BLaER1 treated with 17β-estradiol and CSF1 and Interleukin-3, amounts not matched to agents 10 nM and 100 nM (cell line): ENCODE data around the gene TNIP1.

ENCODE experiments used
- H3K27ac ChIP-seq, 11 experiments: shearing (Covaris generic); formaldehyde crosslinking; 2 replicates each; pipeline ENCODE4 v1.8.1; 2022
- H3K27me3 ChIP-seq, 11 experiments: shearing (Covaris generic); formaldehyde crosslinking; 2 replicates each; pipeline ENCODE4 v1.8.1; 2022
- H3K36me3 ChIP-seq, 11 experiments: shearing (Covaris generic); formaldehyde crosslinking; 2 replicates each; pipeline ENCODE4 v1.8.1; 2022
- H3K4me1 ChIP-seq, 10 experiments: shearing (Covaris generic); formaldehyde crosslinking; 2 replicates each; pipeline ENCODE4 v1.8.1; 2022
- H3K4me2 ChIP-seq, 11 experiments: shearing (Covaris generic); formaldehyde crosslinking; 2 replicates each; pipeline ENCODE4 v1.8.1; 2022
- H3K4me3 ChIP-seq, 10 experiments: shearing (Covaris generic); formaldehyde crosslinking; 2 replicates each; pipeline ENCODE4 v1.8.1; 2022
- H3K9ac ChIP-seq, 11 experiments: shearing (Covaris generic); formaldehyde crosslinking; 2 replicates each; pipeline ENCODE4 v1.8.1; 2022
- H3K9me3 ChIP-seq, 11 experiments: shearing (Covaris generic); formaldehyde crosslinking; replicated peaks in 1 of 11; 2 replicates each; pipeline ENCODE4 v1.8.1; 2022
- H4K20me1 ChIP-seq, 11 experiments: shearing (Covaris generic); formaldehyde crosslinking; 2 replicates each; pipeline ENCODE4 v1.8.1; 2022
- Cebpa-rat ChIP-seq, 11 experiments: shearing (Covaris generic); IDR thresholded peaks; 2 replicates each; pipeline ENCODE4 v1.8.1; 2022

Gene TNIP1

GRCh38 chr5:151078490-151079262, 2.2 kb downstream of the TNIP1 start:
- H3K27me3 ChIP-seq, result no peaks in the 10 kb centered on the region
- H3K9me3 ChIP-seq, result peaks cover 0 to 7% (median 0%) of the 10 kb centered on the region in 11 experiments; a peak in 5 of 22 replicates
- peak overlapping the region in 9 of 11 experiments; percentile 8 to 99 (median 97); a peak in 13 of 22 replicates for H3K9ac ChIP-seq
- TF ChIP-seq Cebpa-rat (IDR thresholded peaks at IDR 0.05), result no peak
- H3K36me3 ChIP-seq, result peaks cover 34 to 61% (median 55%) of the 10 kb centered on the region in 11 experiments
- H3K4me2 ChIP-seq, result peak overlapping the region; percentile 87 to 97 (median 95); a peak in 21 of 22 replicates
- H3K4me1 ChIP-seq, result peaks cover 56 to 73% (median 66%) of the 10 kb centered on the region in 10 experiments
- peak overlapping the region in 4 of 11 experiments; percentile 15 to 51 (median 16); a peak in 4 of 22 replicates for H3K27ac ChIP-seq
- H4K20me1 ChIP-seq, result peaks cover 50 to 69% (median 63%) of the 10 kb centered on the region in 11 experiments; a peak in 21 of 22 replicates
- H3K4me3 ChIP-seq, result peak overlapping the region in 7 of 10 experiments; percentile 79 to 94 (median 89); a peak in 7 of 20 replicates

- Histone ChIP-seq H3K27me3 (no peaks in the 10 kb centered on the region), H3K9ac (peak overlapping the region in 3 of 11 experiments; percentile 96 to 99 (median 99); a peak in 3 of 22 replicates), H3K4me3 (peak overlapping the region in 1 of 10 experiments; percentile 89; a peak in 1 of 20 replicates), H3K27ac (no peak overlapping the region; a peak in 1 of 22 replicates), H3K4me2 (peak overlapping the region in 10 of 11 experiments; percentile 8 to 97 (median 91); a peak in 17 of 22 replicates), H4K20me1 (peaks cover 55 to 76% (median 70%) of the 10 kb centered on the region in 11 experiments; a peak in 21 of 22 replicates), H3K9me3 (peaks cover 0 to 12% (median 0%) of the 10 kb centered on the region in 11 experiments; a peak in 6 of 22 replicates), H3K36me3 (peaks cover 40 to 68% (median 61%) of the 10 kb centered on the region in 11 experiments), H3K4me1 (peaks cover 54 to 69% (median 60%) of the 10 kb centered on the region in 10 experiments)
- no peak for TF ChIP-seq Cebpa-rat (IDR thresholded peaks at IDR 0.05)
Observed at GRCh38 chr5:151077967-151078366, 2.9 kb downstream of the TNIP1 start.

- peak overlapping the region; percentile 8 to 97 (median 88); a peak in 16 of 22 replicates for H3K4me2 ChIP-seq
- peaks cover 58 to 81% (median 76%) of the 10 kb centered on the region in 11 experiments; a peak in 21 of 22 replicates for H4K20me1 ChIP-seq
- H3K9me3 ChIP-seq, result peaks cover 0 to 12% (median 0%) of the 10 kb centered on the region in 11 experiments; a peak in 6 of 22 replicates
- TF ChIP-seq Cebpa-rat (IDR thresholded peaks at IDR 0.05), result no peak
- peaks cover 49 to 69% (median 57%) of the 10 kb centered on the region in 10 experiments for H3K4me1 ChIP-seq
- no peak overlapping the region for H3K9ac ChIP-seq
- H3K4me3 ChIP-seq, result no peak overlapping the region
- H3K27ac ChIP-seq, result no peak overlapping the region
- peaks cover 40 to 71% (median 63%) of the 10 kb centered on the region in 11 experiments for H3K36me3 ChIP-seq
- H3K27me3 ChIP-seq, result no peaks in the 10 kb centered on the region
Observed at GRCh38 chr5:151077419-151077818, 3.4 kb downstream of the TNIP1 start.

GRCh38 chr5:151076616-151077015, 4.2 kb downstream of the TNIP1 start:
- Histone ChIP-seq H3K4me3 (no peak overlapping the region), H3K4me2 (peak overlapping the region; percentile 5 to 97 (median 87); a peak in 20 of 22 replicates), H3K4me1 (peaks cover 41 to 71% (median 55%) of the 10 kb centered on the region in 10 experiments), H3K36me3 (peaks cover 47 to 79% (median 69%) of the 10 kb centered on the region in 11 experiments), H4K20me1 (peaks cover 66 to 89% (median 84%) of the 10 kb centered on the region in 11 experiments; a peak in 21 of 22 replicates), H3K27me3 (no peaks in the 10 kb centered on the region), H3K27ac (0 out of 22 replicates have a peak overlapping the region, but pooled peaks of 1 of the 11 experiments have one; percentile 14), H3K9me3 (peaks cover 0 to 12% (median 0%) of the 10 kb centered on the region in 11 experiments; a peak in 6 of 22 replicates), H3K9ac (no peak overlapping the region; a peak in 1 of 22 replicates)
- TF ChIP-seq Cebpa-rat (IDR thresholded peaks at IDR 0.05), result no peak

- H3K4me2 ChIP-seq, result peak overlapping the region; percentile 5 to 97 (median 87); a peak in 15 of 22 replicates
- H3K27me3 ChIP-seq, result no peaks in the 10 kb centered on the region
- H4K20me1 ChIP-seq, result peaks cover 73 to 97% (median 92%) of the 10 kb centered on the region in 11 experiments; a peak in 21 of 22 replicates
- no peak for TF ChIP-seq Cebpa-rat (IDR thresholded peaks at IDR 0.05)
- H3K27ac ChIP-seq, result peak overlapping the region in 5 of 11 experiments; percentile 4 to 29 (median 14); a peak in 4 of 22 replicates
- no peak overlapping the region; a peak in 1 of 22 replicates for H3K9ac ChIP-seq
- no peak overlapping the region for H3K4me3 ChIP-seq
- peaks cover 38 to 79% (median 59%) of the 10 kb centered on the region in 10 experiments for H3K4me1 ChIP-seq
- peaks cover 0 to 12% (median 0%) of the 10 kb centered on the region in 11 experiments; a peak in 6 of 22 replicates for H3K9me3 ChIP-seq
- H3K36me3 ChIP-seq, result peaks cover 50 to 86% (median 75%) of the 10 kb centered on the region in 11 experiments
Observed at GRCh38 chr5:151075698-151076331, 5.0 kb downstream of the TNIP1 start.

GRCh38 chr5:151074557-151074956, 6.3 kb downstream of the TNIP1 start:
- no peaks in the 10 kb centered on the region for H3K27me3 ChIP-seq
- H4K20me1 ChIP-seq, result peaks cover 78 to 100% (median 99%) of the 10 kb centered on the region in 11 experiments
- no peak overlapping the region for H3K4me3 ChIP-seq
- H3K9ac ChIP-seq, result no peak overlapping the region
- H3K4me1 ChIP-seq, result peaks cover 44 to 86% (median 66%) of the 10 kb centered on the region in 10 experiments
- H3K27ac ChIP-seq, result no peak overlapping the region
- H3K9me3 ChIP-seq, result peaks cover 0 to 12% (median 0%) of the 10 kb centered on the region in 11 experiments; a peak in 6 of 22 replicates
- TF ChIP-seq Cebpa-rat (IDR thresholded peaks at IDR 0.05), result no peak
- H3K36me3 ChIP-seq, result peaks cover 50 to 98% (median 84%) of the 10 kb centered on the region in 11 experiments
- no peak overlapping the region for H3K4me2 ChIP-seq

GRCh38 chr5:151073280-151073679, 7.6 kb downstream of the TNIP1 start:
- peaks cover 44 to 97% (median 82%) of the 10 kb centered on the region in 11 experiments; a peak in 21 of 22 replicates for H3K36me3 ChIP-seq
- H3K9me3 ChIP-seq, result peaks cover 0 to 12% (median 0%) of the 10 kb centered on the region in 11 experiments; a peak in 6 of 22 replicates
- H3K4me1 ChIP-seq, result peaks cover 44 to 86% (median 66%) of the 10 kb centered on the region in 10 experiments
- peak overlapping the region in 2 of 11 experiments; percentile 88 to 89; a peak in 2 of 22 replicates for H3K4me2 ChIP-seq
- TF ChIP-seq Cebpa-rat (IDR thresholded peaks at IDR 0.05), result no peak
- H4K20me1 ChIP-seq, result peaks cover 79 to 100% (median 99%) of the 10 kb centered on the region in 11 experiments
- no peak overlapping the region for H3K9ac ChIP-seq
- no peak overlapping the region for H3K27ac ChIP-seq
- H3K4me3 ChIP-seq, result no peak overlapping the region
- no peaks in the 10 kb centered on the region for H3K27me3 ChIP-seq

GRCh38 chr5:151072630-151073025, 8.2 kb downstream of the TNIP1 start:
- H3K4me2 ChIP-seq, result peak overlapping the region in 3 of 11 experiments; percentile 88 to 96 (median 89); a peak in 5 of 22 replicates
- H3K27me3 ChIP-seq, result no peaks in the 10 kb centered on the region
- no peak overlapping the region for H3K27ac ChIP-seq
- peaks cover 0 to 12% (median 0%) of the 10 kb centered on the region in 11 experiments; a peak in 6 of 22 replicates for H3K9me3 ChIP-seq
- no peak overlapping the region for H3K9ac ChIP-seq
- peaks cover 39 to 97% (median 82%) of the 10 kb centered on the region in 11 experiments; a peak in 21 of 22 replicates for H3K36me3 ChIP-seq
- H3K4me1 ChIP-seq, result peaks cover 46 to 86% (median 66%) of the 10 kb centered on the region in 10 experiments
- H4K20me1 ChIP-seq, result peaks cover 80 to 100% (median 99%) of the 10 kb centered on the region in 11 experiments
- no peak for TF ChIP-seq Cebpa-rat (IDR thresholded peaks at IDR 0.05)
- H3K4me3 ChIP-seq, result no peak overlapping the region
